Gastroesophageal sphincter (tissue), 4 donors: ENCODE measurements around the gene ALG6. TPM values are rescaled to one million over a fixed set of nuclear protein-coding genes. Genes with fewer than 3 reads are reported as not detected.

ENCODE experiments used
- ATAC-seq: fragments of 150-250 bp; one replicate; pipeline ENCODE4 v1.9.1; 2016; ENCODE audit warnings: mild to moderate bottlenecking, moderate library complexity
- H3K27ac ChIP-seq, 4 donors: fragments of 200-600 bp; sonication (generic) in 3 of 4; 1 replicate in 3 of 4; 2 replicates in 1 of 4; pipeline ENCODE4 v1.5.1; 2016 to 2019
- H3K27me3 ChIP-seq: fragments of 200-600 bp; sonication (generic); one replicate; pipeline ENCODE4 v1.5.1; 2019
- H3K36me3 ChIP-seq, 2 donors: fragments of 200-600 bp; sonication (generic); one replicate each; pipeline ENCODE4 v1.5.1; 2019; ENCODE audit warnings: control low read depth in 1 of 2
- H3K4me1 ChIP-seq, 3 donors: fragments of 200-600 bp; sonication (generic); 1 replicate in 2 of 3; 2 replicates in 1 of 3; pipeline ENCODE4 v1.5.1; 2016 to 2019; ENCODE audit warnings: control low read depth in 2 of 3
- H3K4me3 ChIP-seq, 2 donors: fragments of 200-600 bp; sonication (generic); one replicate each; pipeline ENCODE4 v1.5.1; 2019; ENCODE audit warnings: mild to moderate bottlenecking in 1 of 2, moderate library complexity in 1 of 2
- H3K9me3 ChIP-seq, 3 donors: fragments of 200-600 bp; sonication (generic); one replicate each; pipeline ENCODE4 v1.5.1; 2017 to 2019; ENCODE audit warnings: control low read depth in 2 of 3
- EP300 ChIP-seq: sonication (generic); formaldehyde crosslinking; IDR thresholded peaks from one replicate; pipeline ENCODE4 v1.6.1; 2017; ENCODE audit warnings: antibody characterized with exemption, mild to moderate bottlenecking
- POLR2A ChIP-seq, 2 donors: fragments of 450-650 bp; IDR thresholded peaks; one replicate each; pipeline ENCODE4 v1.6.1; 2017; ENCODE audit warnings: antibody characterized with exemption in 2 of 2, mild to moderate bottlenecking in 2 of 2, moderate library complexity in 1 of 2
- POLR2AphosphoS5 ChIP-seq: sonication (generic); formaldehyde crosslinking; IDR thresholded peaks from one replicate; pipeline ENCODE4 v1.6.1; 2017; ENCODE audit warnings: antibody characterized with exemption
- WGBS, 2 donors: methylation state at CpG; one replicate each; pipeline ENCODE4 v1.1.5; 2018; ENCODE audit warnings: low coverage in 1 of 2; 5-methylcytosine and 5-hydroxymethylcytosine counted together
- total RNA-seq, 4 donors: library from RNA; depleted of rRNA; stranded (reverse); fragments of >200 nt; gene quantifications; one replicate each; pipeline ENCODE4 v1.1.0, GENCODE V29; 2016
- TF ChIP-seq, protein P1 (sequence below), 4 experiments: fragments of 200-600 bp in 2 of 4; fragments of 450-650 bp in 2 of 4; sonication (generic) in 1 of 4; IDR thresholded peaks; one replicate each; pipeline ENCODE4 v1.5.1; 2017 to 2019; ENCODE audit warnings: antibody characterized with exemption in 4 of 4, mild to moderate bottlenecking in 2 of 4, moderate library complexity in 2 of 4

Gene ALG6
- total RNA-seq, 4 donors from 2014 or later = 4.6 to 9.0 (median 5.7) TPM

DNA sequence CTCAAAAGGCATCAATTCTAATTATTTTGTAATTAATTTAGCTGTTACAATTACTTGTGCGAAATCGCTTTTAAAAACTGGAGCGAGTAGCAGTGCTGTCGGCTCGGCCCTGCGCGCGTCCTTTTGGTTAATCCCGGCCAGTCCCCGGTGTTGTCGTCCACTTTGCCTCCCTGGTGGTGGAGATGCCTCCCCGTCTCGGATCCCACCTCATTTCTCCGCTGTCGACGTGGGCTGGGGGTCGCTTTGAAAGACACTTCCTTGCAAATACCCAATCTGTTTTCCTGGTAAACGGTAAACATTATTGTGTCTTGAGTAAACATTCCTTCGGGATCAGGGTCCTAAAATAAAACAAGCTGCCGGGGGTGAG is 41.3 kb upstream of the ALG6 start:
- peak overlapping the region in 1 of 4 donors; percentile 17 for H3K27ac ChIP-seq
- no peaks in the 10 kb centered on the region for H3K9me3 ChIP-seq
- H3K4me3 ChIP-seq = peak overlapping the region in 1 of 2 donors; percentile 25
- WGBS, 2 donors = 0 to 16% methylated on average over 3 to 19 of the region's 20 CpGs
- peaks cover 0 to 45% (median 13%) of the 10 kb centered on the region in 3 donors for H3K4me1 ChIP-seq
- TF ChIP-seq POLR2AphosphoS5 (no peak), POLR2A (IDR thresholded peaks at IDR 0.05) (no peak), EP300 (no peak)
- TF ChIP-seq, protein P1, sequence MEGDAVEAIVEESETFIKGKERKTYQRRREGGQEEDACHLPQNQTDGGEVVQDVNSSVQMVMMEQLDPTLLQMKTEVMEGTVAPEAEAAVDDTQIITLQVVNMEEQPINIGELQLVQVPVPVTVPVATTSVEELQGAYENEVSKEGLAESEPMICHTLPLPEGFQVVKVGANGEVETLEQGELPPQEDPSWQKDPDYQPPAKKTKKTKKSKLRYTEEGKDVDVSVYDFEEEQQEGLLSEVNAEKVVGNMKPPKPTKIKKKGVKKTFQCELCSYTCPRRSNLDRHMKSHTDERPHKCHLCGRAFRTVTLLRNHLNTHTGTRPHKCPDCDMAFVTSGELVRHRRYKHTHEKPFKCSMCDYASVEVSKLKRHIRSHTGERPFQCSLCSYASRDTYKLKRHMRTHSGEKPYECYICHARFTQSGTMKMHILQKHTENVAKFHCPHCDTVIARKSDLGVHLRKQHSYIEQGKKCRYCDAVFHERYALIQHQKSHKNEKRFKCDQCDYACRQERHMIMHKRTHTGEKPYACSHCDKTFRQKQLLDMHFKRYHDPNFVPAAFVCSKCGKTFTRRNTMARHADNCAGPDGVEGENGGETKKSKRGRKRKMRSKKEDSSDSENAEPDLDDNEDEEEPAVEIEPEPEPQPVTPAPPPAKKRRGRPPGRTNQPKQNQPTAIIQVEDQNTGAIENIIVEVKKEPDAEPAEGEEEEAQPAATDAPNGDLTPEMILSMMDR (IDR thresholded peaks at IDR 0.05) = no peak
- no peaks in the 10 kb centered on the region for H3K36me3 ChIP-seq
- peaks cover 100% of the 10 kb centered on the region for H3K27me3 ChIP-seq
- ATAC-seq = no peak

DNA sequence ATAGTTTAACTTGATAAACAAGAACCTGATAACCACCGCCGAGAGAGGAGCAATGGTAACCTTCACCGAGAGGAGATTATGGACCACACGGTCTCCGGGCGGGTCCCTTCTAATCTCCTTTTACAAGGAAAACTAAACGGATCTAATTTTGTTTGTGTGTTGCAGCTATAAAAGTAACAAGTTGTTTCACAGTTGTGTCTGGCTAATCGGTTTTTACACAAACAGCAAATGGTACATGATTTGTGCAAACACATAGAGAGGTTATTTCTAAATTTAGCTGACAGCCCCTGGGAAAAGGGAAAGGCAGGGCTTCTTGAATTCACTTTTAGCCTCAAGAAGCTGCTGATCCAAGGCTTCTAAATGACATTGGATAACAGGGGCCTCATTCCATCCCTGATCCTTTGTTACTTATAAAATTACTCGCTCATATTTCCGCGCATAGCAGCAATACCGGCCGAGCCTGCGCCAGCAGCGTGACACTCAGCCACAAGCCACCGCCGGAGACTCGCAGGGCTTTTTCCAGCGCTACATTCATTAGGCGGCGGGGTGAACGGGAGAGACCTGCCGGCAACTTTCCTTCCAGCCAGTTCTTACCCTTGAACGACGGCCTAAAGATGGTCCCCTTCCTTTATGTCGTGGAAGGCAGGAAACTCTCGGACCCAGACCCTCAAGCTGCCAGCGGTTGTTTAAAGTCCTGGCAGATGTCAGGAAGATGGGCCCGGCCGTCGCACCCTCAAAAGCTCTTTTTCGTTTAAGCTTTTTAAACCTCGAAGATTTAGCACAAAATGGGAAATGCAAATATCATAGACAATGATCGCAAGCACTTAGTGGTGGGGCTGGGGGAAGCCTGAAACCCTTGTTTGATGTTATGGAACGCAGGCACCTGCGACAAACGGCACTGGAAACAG is 40.7 kb upstream of the ALG6 start:
- no peaks in the 10 kb centered on the region for H3K9me3 ChIP-seq
- H3K27me3 ChIP-seq = peaks cover 100% of the 10 kb centered on the region
- peaks cover 0 to 40% (median 13%) of the 10 kb centered on the region in 3 donors for H3K4me1 ChIP-seq
- no peaks in the 10 kb centered on the region for H3K36me3 ChIP-seq
- no peak for ATAC-seq
- no peak for TF ChIP-seq POLR2A (IDR thresholded peaks at IDR 0.05)
- TF ChIP-seq, protein P1 (IDR thresholded peaks at IDR 0.05) = no peak
- TF ChIP-seq EP300 = no peak
- TF ChIP-seq POLR2AphosphoS5 = no peak
- WGBS, 2 donors = 8 to 12% methylated on average over 15 to 20 of the region's 37 CpGs
- peak overlapping the region in 1 of 2 donors; percentile 25 for H3K4me3 ChIP-seq
- H3K27ac ChIP-seq = peak overlapping the region in 2 of 4 donors; percentile 45 to 46

DNA sequence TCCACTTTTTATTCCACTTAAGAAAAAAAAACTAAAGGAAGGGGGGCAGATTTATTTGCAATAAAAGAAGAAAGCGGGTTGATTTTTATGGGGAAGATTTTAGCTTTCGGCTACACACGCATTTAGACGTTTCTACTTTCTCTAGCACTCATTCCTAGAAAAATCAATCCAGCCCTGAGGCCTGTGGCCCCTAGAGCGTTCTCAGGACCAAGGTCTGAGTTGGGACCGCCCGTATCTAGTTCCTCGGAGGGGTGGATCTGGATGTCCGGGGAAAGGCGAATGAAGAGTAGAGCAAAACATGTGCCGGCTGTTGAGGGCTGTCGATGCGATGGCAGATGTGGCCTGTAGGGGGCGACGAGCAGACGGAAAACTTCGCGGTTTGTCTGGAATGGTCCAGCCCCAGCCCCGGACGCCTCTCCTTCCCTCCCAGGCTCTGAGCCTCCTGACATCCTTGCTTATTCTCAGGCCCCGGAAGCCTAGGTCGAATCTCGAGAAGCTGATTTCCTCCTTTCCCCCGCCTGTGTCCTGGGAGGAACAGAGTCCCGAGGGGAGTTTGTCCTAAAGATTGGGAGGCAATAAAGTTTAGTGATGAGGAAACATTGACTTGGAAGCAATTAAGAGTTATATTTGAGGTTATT is 39.9 kb upstream of the ALG6 start:
- WGBS, 2 donors = 18 to 26% methylated on average over 10 of the region's 25 CpGs
- peak; percentile 38 for ATAC-seq

DNA sequence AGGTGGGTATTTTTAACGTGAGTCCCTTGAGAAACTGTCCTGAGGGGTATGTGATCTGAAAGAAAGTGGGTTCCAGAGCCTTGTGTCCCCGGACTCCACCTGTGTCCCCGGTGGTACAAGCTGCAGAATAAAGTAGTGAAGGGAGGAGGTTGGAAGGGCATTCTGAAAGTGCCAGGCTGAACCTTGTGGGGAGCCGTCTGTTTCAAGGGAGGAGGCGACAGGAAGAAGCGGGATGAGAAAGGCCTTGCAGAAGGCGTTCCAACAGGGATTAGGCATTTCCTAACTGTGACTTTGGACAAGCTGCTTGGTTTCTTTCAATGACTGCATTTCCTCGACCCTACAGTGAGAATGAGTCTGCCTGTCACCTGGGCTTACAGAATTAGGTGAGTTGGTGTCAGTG is 39.3 kb upstream of the ALG6 start:
- WGBS, 2 donors = 40 to 68% methylated on average over 1 to 8 of the region's 8 CpGs
- Histone ChIP-seq H3K36me3 (no peaks in the 10 kb centered on the region), H3K4me1 (peaks cover 0 to 26% (median 6%) of the 10 kb centered on the region in 3 donors), H3K27me3 (peaks cover 100% of the 10 kb centered on the region), H3K4me3 (no peak overlapping the region), H3K9me3 (no peaks in the 10 kb centered on the region), H3K27ac (peak overlapping the region in 1 of 4 donors; percentile 60)
- TF ChIP-seq POLR2A (IDR thresholded peaks at IDR 0.05) = no peak
- no peak for TF ChIP-seq EP300
- TF ChIP-seq, protein P1 (IDR thresholded peaks at IDR 0.05) = no peak
- no peak for ATAC-seq

More for the DNA sequence above, 39.9 kb upstream of the ALG6 start:
- H3K4me1 ChIP-seq = peaks cover 0 to 32% (median 11%) of the 10 kb centered on the region in 3 donors
- TF ChIP-seq POLR2AphosphoS5 (no peak), POLR2A (IDR thresholded peaks at IDR 0.05) (peak in 1 of 2 donors; percentile 18), EP300 (no peak)
- TF ChIP-seq, protein P1 (IDR thresholded peaks at IDR 0.05) = peak in 3 of 4 experiments; percentile 31 to 70 (median 50)
- H3K27ac ChIP-seq = peak overlapping the region in 2 of 4 donors; percentile 46 to 60
- peaks cover 100% of the 10 kb centered on the region for H3K27me3 ChIP-seq
- peak overlapping the region in 1 of 2 donors; percentile 25 for H3K4me3 ChIP-seq
- no peaks in the 10 kb centered on the region for H3K36me3 ChIP-seq
- H3K9me3 ChIP-seq = no peaks in the 10 kb centered on the region
